Left ventricle myocardium inferior (tissue), 1 donor: ENCODE measurements around the gene CSNK2A2. TPM values are rescaled to one million over a fixed set of nuclear protein-coding genes. Genes with fewer than 3 reads are reported as not detected.

Source experiments
- DNase-seq: peaks from one replicate; pipeline ENCODE4 v3.0.0-alpha.2; 2020
- H3K27ac ChIP-seq: fragments of 200-600 bp; replicated peaks from 2 replicates; pipeline ENCODE4 v1.8.0; 2021
- H3K27me3 ChIP-seq: fragments of 200-600 bp; 2 replicates; pipeline ENCODE4 v1.8.0; 2021; ENCODE audit warnings: low read depth
- H3K36me3 ChIP-seq: fragments of 200-600 bp; 2 replicates; pipeline ENCODE4 v1.8.0; 2021
- H3K4me1 ChIP-seq: fragments of 200-600 bp; 2 replicates; pipeline ENCODE4 v1.8.0; 2021
- H3K4me3 ChIP-seq: fragments of 200-600 bp; 2 replicates; pipeline ENCODE4 v1.8.0; 2021; ENCODE audit warnings: mild to moderate bottlenecking, moderate library complexity
- H3K9me3 ChIP-seq: fragments of 200-600 bp; replicated peaks from 2 replicates; pipeline ENCODE4 v1.8.0; 2021
- CTCF ChIP-seq: fragments of 200-600 bp; IDR thresholded peaks from 2 replicates; pipeline ENCODE4 v1.8.0; 2021; ENCODE audit warnings: antibody characterized with exemption, mild to moderate bottlenecking, borderline replicate concordance
- intact Hi-C: fragments of 100-400 bp; cut with micrococcal nuclease; formaldehyde crosslinking; loops from one replicate; pipeline ENCODE4 v1.11.0; 2022
- total RNA-seq: library from RNA; stranded (reverse); fragmentation: NEBNext Ultra II Directional; extraction: Animal tissue kit (Norgen Biotek cat#: 25700); gene quantifications from one replicate; pipeline ENCODE4 v1.2.1, GENCODE V29; 2021
- donor health status: DM: no; HTN: yes; CAD: no; lungs with severe emphysema.

Gene CSNK2A2
- total RNA-seq, 1 donor from 2014 or later, result 31.5 TPM

- TF ChIP-seq CTCF, result no peak
- intact Hi-C loops, result no loop called here
- Histone ChIP-seq H3K27me3 (no peaks in the 10 kb centered on the region), H3K9me3 (no peaks in the 10 kb centered on the region), H3K4me1 (peaks cover 6% of the 10 kb centered on the region), H3K27ac (no peak overlapping the region), H3K36me3 (peaks cover 85% of the 10 kb centered on the region), H3K4me3 (no peak overlapping the region)
- DNase-seq, result no peak
Observed at GRCh38 chr16:58170223-58170622, 27.7 kb downstream of the CSNK2A2 start.

- Histone ChIP-seq H3K9me3 (no peaks in the 10 kb centered on the region), H3K4me1 (peaks cover 17% of the 10 kb centered on the region), H3K36me3 (peaks cover 83% of the 10 kb centered on the region), H3K27ac (no peak overlapping the region), H3K27me3 (no peaks in the 10 kb centered on the region), H3K4me3 (no peak overlapping the region)
- intact Hi-C loops, result no loop called here
- TF ChIP-seq CTCF, result no peak
- no peak for DNase-seq
Observed at GRCh38 chr16:58160855-58161254, 37.1 kb downstream of the CSNK2A2 start.

- Histone ChIP-seq H3K9me3 (no peaks in the 10 kb centered on the region), H3K4me1 (no peaks in the 10 kb centered on the region), H3K27ac (no peak overlapping the region), H3K27me3 (no peaks in the 10 kb centered on the region), H3K4me3 (no peak overlapping the region), H3K36me3 (peaks cover 61% of the 10 kb centered on the region)
- TF ChIP-seq CTCF, result no peak
- no peak for DNase-seq
- intact Hi-C loops, result no loop called here
Observed at GRCh38 chr16:58158725-58159124, 39.2 kb downstream of the CSNK2A2 start.

- intact Hi-C loops, result no loop called here
Observed at GRCh38 chr16:58157951-58158540, 39.9 kb downstream of the CSNK2A2 start.

GRCh38 chr16:58157239-58157638 is 40.7 kb downstream of the CSNK2A2 start:
- Histone ChIP-seq H3K4me1 (no peaks in the 10 kb centered on the region), H3K9me3 (no peaks in the 10 kb centered on the region), H3K4me3 (no peak overlapping the region), H3K27ac (no peak overlapping the region), H3K27me3 (no peaks in the 10 kb centered on the region), H3K36me3 (peaks cover 47% of the 10 kb centered on the region)
- intact Hi-C loops, result no loop called here
- TF ChIP-seq CTCF, result no peak
- DNase-seq, result no peak

More at GRCh38 chr16:58157951-58158540, 39.9 kb downstream of the CSNK2A2 start:
- peaks cover 55% of the 10 kb centered on the region for H3K36me3 ChIP-seq
- H3K4me1 ChIP-seq, result no peaks in the 10 kb centered on the region
- H3K4me3 ChIP-seq, result no peak overlapping the region
- no peaks in the 10 kb centered on the region for H3K9me3 ChIP-seq
- H3K27me3 ChIP-seq, result no peaks in the 10 kb centered on the region
- TF ChIP-seq CTCF, result no peak
- no peak overlapping the region for H3K27ac ChIP-seq
- no peak for DNase-seq

- intact Hi-C loops, result no loop called here
- H3K27ac ChIP-seq, result no peak overlapping the region
- H3K36me3 ChIP-seq, result peaks cover 35% of the 10 kb centered on the region
- no peak overlapping the region for H3K4me3 ChIP-seq
- no peak for TF ChIP-seq CTCF
- H3K4me1 ChIP-seq, result no peaks in the 10 kb centered on the region
- no peaks in the 10 kb centered on the region for H3K27me3 ChIP-seq
- DNase-seq, result no peak
- no peaks in the 10 kb centered on the region for H3K9me3 ChIP-seq
Observed at GRCh38 chr16:58155839-58156238, 42.1 kb downstream of the CSNK2A2 start.
